GM12875 (cell line): ENCODE data around the gene TTLL4.

Experiments
- H3K4me3 ChIP-seq: one replicate; pipeline ENCODE4 v1.5.1; 2011; ENCODE audit warnings: low read depth, low read length, control low read depth
- TF ChIP-seq, protein P1 (sequence below): IDR thresholded peaks from 2 replicates; pipeline ENCODE4 v1.5.1; 2011; ENCODE audit warnings: low read depth, mild to moderate bottlenecking, control low read depth, inconsistent platforms, low read length, moderate library complexity, borderline replicate concordance; ENCODE audit not compliant: insufficient read depth

Gene TTLL4

GRCh38 chr2:218798767-218799504 is 88.3 kb downstream of the TTLL4 start:
- no peak overlapping the region for H3K4me3 ChIP-seq
- TF ChIP-seq, protein P1, sequence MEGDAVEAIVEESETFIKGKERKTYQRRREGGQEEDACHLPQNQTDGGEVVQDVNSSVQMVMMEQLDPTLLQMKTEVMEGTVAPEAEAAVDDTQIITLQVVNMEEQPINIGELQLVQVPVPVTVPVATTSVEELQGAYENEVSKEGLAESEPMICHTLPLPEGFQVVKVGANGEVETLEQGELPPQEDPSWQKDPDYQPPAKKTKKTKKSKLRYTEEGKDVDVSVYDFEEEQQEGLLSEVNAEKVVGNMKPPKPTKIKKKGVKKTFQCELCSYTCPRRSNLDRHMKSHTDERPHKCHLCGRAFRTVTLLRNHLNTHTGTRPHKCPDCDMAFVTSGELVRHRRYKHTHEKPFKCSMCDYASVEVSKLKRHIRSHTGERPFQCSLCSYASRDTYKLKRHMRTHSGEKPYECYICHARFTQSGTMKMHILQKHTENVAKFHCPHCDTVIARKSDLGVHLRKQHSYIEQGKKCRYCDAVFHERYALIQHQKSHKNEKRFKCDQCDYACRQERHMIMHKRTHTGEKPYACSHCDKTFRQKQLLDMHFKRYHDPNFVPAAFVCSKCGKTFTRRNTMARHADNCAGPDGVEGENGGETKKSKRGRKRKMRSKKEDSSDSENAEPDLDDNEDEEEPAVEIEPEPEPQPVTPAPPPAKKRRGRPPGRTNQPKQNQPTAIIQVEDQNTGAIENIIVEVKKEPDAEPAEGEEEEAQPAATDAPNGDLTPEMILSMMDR = no peak

DNA sequence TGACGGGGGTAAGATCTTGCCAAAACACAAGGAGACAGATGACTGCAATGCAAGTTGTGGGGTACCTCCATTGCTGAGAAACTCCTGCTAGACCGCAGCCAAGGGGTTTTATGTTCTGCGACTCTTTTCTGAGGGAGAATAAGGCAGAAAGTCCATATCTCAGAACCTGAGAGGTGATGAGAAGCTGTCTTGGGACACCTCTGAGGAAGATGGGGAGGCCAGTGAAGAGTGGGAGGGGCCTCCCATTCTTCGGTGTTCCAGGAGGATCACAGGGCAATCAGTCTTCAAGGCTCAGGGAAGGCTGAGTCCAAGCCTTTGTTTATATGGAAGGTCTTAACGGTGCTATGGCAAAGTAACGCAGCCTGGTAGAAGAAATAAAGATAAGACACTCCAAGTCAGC is 89.4 kb downstream of the TTLL4 start:
- TF ChIP-seq, protein P1 = no peak
- H3K4me3 ChIP-seq = no peak overlapping the region

DNA sequence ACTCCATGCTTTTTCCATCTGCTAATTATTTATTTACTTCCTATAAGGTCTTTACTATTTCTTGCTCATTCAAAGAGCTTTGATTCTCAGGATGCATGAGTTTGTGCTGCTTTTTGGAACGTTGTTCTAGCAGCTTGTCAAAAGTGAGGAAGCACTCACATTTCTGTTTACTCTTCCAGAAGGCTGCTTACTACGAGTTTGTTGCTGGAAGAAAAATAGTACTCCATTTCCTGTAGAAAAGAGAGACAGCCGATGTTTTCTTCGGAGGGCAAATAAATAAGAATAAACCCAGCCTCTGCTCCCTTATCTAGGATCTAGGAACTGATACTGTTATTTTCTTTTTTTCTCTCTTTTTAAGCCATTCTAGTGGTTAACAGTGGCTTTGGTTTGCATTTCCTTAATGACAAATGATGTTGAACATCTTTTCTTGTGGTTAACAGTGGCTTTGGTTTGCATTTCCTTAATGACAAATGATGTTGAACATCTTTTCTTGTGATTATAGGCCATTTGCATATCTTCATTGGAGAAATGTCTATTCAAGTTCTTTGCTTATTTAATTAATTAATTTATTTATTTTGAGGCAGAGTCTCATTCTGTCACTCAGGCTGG is 91.9 kb downstream of the TTLL4 start:
- H3K4me3 ChIP-seq = no peak overlapping the region
- TF ChIP-seq, protein P1 = no peak

GRCh38 chr2:218804817-218805216 is 94.2 kb downstream of the TTLL4 start:
- TF ChIP-seq, protein P1 = no peak
- H3K4me3 ChIP-seq = no peak overlapping the region
